H9 (cell line): ENCODE results near the gene PAOX. TPM values are rescaled to one million over a fixed set of nuclear protein-coding genes. Genes with fewer than 3 reads are reported as not detected.

ENCODE experiments used
- DNase-seq: peaks from one replicate; pipeline ENCODE4 v3.0.0-alpha.2; 2017
- H2AFZ ChIP-seq: one replicate; pipeline ENCODE4 v1.6.1; 2013; ENCODE audit warnings: mild to moderate bottlenecking, low read length, control low read depth, moderate library complexity
- H2AK5ac ChIP-seq: 2 replicates; pipeline ENCODE4 v1.6.1; 2013; ENCODE audit warnings: low read length, control low read depth, mixed read lengths; ENCODE audit not compliant: insufficient read length
- H2BK120ac ChIP-seq: one replicate; pipeline ENCODE4 v1.6.1; 2013; ENCODE audit warnings: low read depth, mild to moderate bottlenecking, low read length, control low read depth, inconsistent platforms; ENCODE audit not compliant: poor library complexity, severe bottlenecking
- H2BK12ac ChIP-seq: 2 replicates; pipeline ENCODE4 v1.6.1; 2013; ENCODE audit warnings: low read length, control low read depth, mixed read lengths, low read depth; ENCODE audit not compliant: insufficient read length
- H2BK15ac ChIP-seq: 2 replicates; pipeline ENCODE4 v1.6.1; 2013; ENCODE audit warnings: low read depth, low read length, control low read depth
- H2BK20ac ChIP-seq: one replicate; pipeline ENCODE4 v1.6.1; 2013; ENCODE audit warnings: low read depth, mild to moderate bottlenecking, low read length, control low read depth, inconsistent platforms; ENCODE audit not compliant: poor library complexity, severe bottlenecking
- H2BK5ac ChIP-seq: 2 replicates; pipeline ENCODE4 v1.6.1; 2013; ENCODE audit warnings: low read length, control low read depth, mixed read lengths; ENCODE audit not compliant: insufficient read length
- H3K14ac ChIP-seq: 2 replicates; pipeline ENCODE4 v1.6.1; 2013; ENCODE audit warnings: low read length, control low read depth; ENCODE audit not compliant: insufficient read depth
- H3K18ac ChIP-seq: 2 replicates; pipeline ENCODE4 v1.6.1; 2013; ENCODE audit warnings: low read depth, mild to moderate bottlenecking, mixed read lengths, low read length, control low read depth; ENCODE audit not compliant: insufficient read length
- H3K23ac ChIP-seq: 2 replicates; pipeline ENCODE4 v1.6.1; 2013; ENCODE audit warnings: low read length, control low read depth, mixed read lengths, low read depth; ENCODE audit not compliant: insufficient read length
- H3K23me2 ChIP-seq: 2 replicates; pipeline ENCODE4 v1.6.1; 2013; ENCODE audit warnings: low read depth, mild to moderate bottlenecking, mixed read lengths, low read length, control low read depth; ENCODE audit not compliant: insufficient read length, poor library complexity, severe bottlenecking
- H3K27ac ChIP-seq: 2 replicates; pipeline ENCODE4 v1.5.1; 2013; ENCODE audit warnings: low read length, control low read depth, mixed read lengths, low read depth; ENCODE audit not compliant: insufficient read length
- H3K27me3 ChIP-seq: 2 replicates; pipeline ENCODE4 v1.6.1; 2013; ENCODE audit warnings: low read length, control low read depth, inconsistent platforms; ENCODE audit not compliant: insufficient read depth
- H3K4ac ChIP-seq: 2 replicates; pipeline ENCODE4 v1.6.1; 2013; ENCODE audit warnings: low read depth, mild to moderate bottlenecking, control low read depth, inconsistent platforms, low read length, moderate library complexity
- H3K4me1 ChIP-seq: 2 replicates; pipeline ENCODE4 v1.6.1; 2013; ENCODE audit warnings: low read length, control low read depth, inconsistent platforms; ENCODE audit not compliant: insufficient read depth
- H3K4me2 ChIP-seq: 2 replicates; pipeline ENCODE4 v1.6.1; 2013; ENCODE audit warnings: low read length, control low read depth, mixed read lengths; ENCODE audit not compliant: insufficient read length, insufficient read depth
- H3K56ac ChIP-seq: 2 replicates; pipeline ENCODE4 v1.6.1; 2013; ENCODE audit warnings: low read depth, mild to moderate bottlenecking, mixed read lengths, low read length, control low read depth; ENCODE audit not compliant: insufficient read length
- H3K79me1 ChIP-seq: 2 replicates; pipeline ENCODE4 v1.6.1; 2013; ENCODE audit warnings: low read depth, mild to moderate bottlenecking, moderate library complexity, low read length, control low read depth, inconsistent platforms; ENCODE audit not compliant: insufficient read depth, poor library complexity, severe bottlenecking
- H3K79me2 ChIP-seq: 2 replicates; pipeline ENCODE4 v1.6.1; 2013; ENCODE audit warnings: low read length, control low read depth, inconsistent platforms; ENCODE audit not compliant: insufficient read depth
- H3K9ac ChIP-seq: 2 replicates; pipeline ENCODE4 v1.6.1; 2013; ENCODE audit warnings: low read length, control low read depth, mixed read lengths; ENCODE audit not compliant: insufficient read length; ENCODE audit errors: extremely low read depth
- H3K9me3 ChIP-seq: one replicate; pipeline ENCODE4 v1.6.1; 2013; ENCODE audit warnings: low read depth, low read length, inconsistent platforms; ENCODE audit not compliant: control insufficient read depth
- H3T11ph ChIP-seq: one replicate; pipeline ENCODE4 v1.6.1; 2013; ENCODE audit warnings: mild to moderate bottlenecking, low read length, control low read depth, inconsistent platforms
- H4K20me1 ChIP-seq: one replicate; pipeline ENCODE4 v1.6.1; 2013; ENCODE audit not compliant: control insufficient read depth, insufficient read length, insufficient read depth
- H4K5ac ChIP-seq: 2 replicates; pipeline ENCODE4 v1.6.1; 2013; ENCODE audit warnings: low read depth, mild to moderate bottlenecking, mixed read lengths, low read length, control low read depth; ENCODE audit not compliant: insufficient read length
- H4K8ac ChIP-seq: replicated peaks from 2 replicates; pipeline ENCODE4 v1.6.1; 2013; ENCODE audit warnings: low read length, control low read depth, mixed read lengths, low read depth; ENCODE audit not compliant: insufficient read length
- H4K91ac ChIP-seq: 2 replicates; pipeline ENCODE4 v1.6.1; 2013; ENCODE audit warnings: low read depth, mild to moderate bottlenecking, moderate library complexity, mixed read lengths, low read length, control low read depth; ENCODE audit not compliant: insufficient read length
- H3K27ac Mint-ChIP-seq, 3 experiments: 2 replicates in 2 of 3; 3 replicates in 1 of 3; pipeline ENCODE4 v1.8.0; 2020 to 2021; ENCODE audit warnings: mixed read lengths in 3 of 3, mild to moderate bottlenecking in 1 of 3, moderate library complexity in 1 of 3
- H3K27me3 Mint-ChIP-seq: 2 replicates; pipeline ENCODE4 v1.8.0; 2021; ENCODE audit warnings: low read depth, mild to moderate bottlenecking, moderate library complexity, mixed read lengths
- H3K36me3 Mint-ChIP-seq, 3 experiments: 2 replicates in 2 of 3; 3 replicates in 1 of 3; pipeline ENCODE4 v1.8.0; 2020 to 2021; ENCODE audit warnings: low read depth in 3 of 3, mixed read lengths in 3 of 3; ENCODE audit not compliant: insufficient read depth in 1 of 3
- H3K4me1 Mint-ChIP-seq, 2 experiments: 2 replicates each; pipeline ENCODE4 v1.8.0; 2020; ENCODE audit warnings: mixed read lengths in 2 of 2
- H3K4me3 Mint-ChIP-seq, 2 experiments: 2 replicates in 1 of 2; 3 replicates in 1 of 2; pipeline ENCODE4 v1.8.0; 2020 to 2021; ENCODE audit warnings: mild to moderate bottlenecking in 2 of 2, mixed read lengths in 2 of 2, moderate library complexity in 1 of 2
- H3K9me3 Mint-ChIP-seq, 2 experiments: 2 replicates in 1 of 2; 3 replicates in 1 of 2; pipeline ENCODE4 v1.8.0; 2020; ENCODE audit warnings: mild to moderate bottlenecking in 2 of 2, mixed read lengths in 2 of 2, moderate library complexity in 1 of 2
- WGBS: extraction: QIAGEN DNeasy Blood & Tissue Kit; methylation state at CpG from one replicate; pipeline ENCODE4 v1.1.7; 2013; ENCODE audit warnings: missing lambda C conversion rate, low lambda C conversion rate, mixed read lengths; ENCODE audit not compliant: insufficient read length; ENCODE audit errors: extremely low coverage; 5-methylcytosine and 5-hydroxymethylcytosine counted together
- total RNA-seq: library from RNA; stranded (reverse); gene quantifications from 2 replicates; pipeline ENCODE4 v1.2.1, GENCODE V29; 2021
- TF ChIP-seq, protein P1 (sequence below): fragments of 200-600 bp; sonication (generic); conservative IDR thresholded peaks from 3 replicates; pipeline ENCODE4 v1.8.0; 2021; ENCODE audit warnings: antibody characterized with exemption, mild to moderate bottlenecking

The PAOX gene
- total RNA-seq, 1 experiment from 2014 or later = 5.6 TPM

- no peak overlapping the region for H3K18ac ChIP-seq
- H3K27ac Mint-ChIP-seq = no peak overlapping the region
- H3T11ph ChIP-seq = no peak overlapping the region
- H2BK5ac ChIP-seq = no peak overlapping the region
- H3K27me3 Mint-ChIP-seq = no peaks in the 10 kb centered on the region
- H2AK5ac ChIP-seq = no peak overlapping the region
- H3K4ac ChIP-seq = no peak overlapping the region
- no peak overlapping the region for H4K91ac ChIP-seq
- no peak overlapping the region for H2BK120ac ChIP-seq
- H2BK15ac ChIP-seq = no peak overlapping the region
- no peak overlapping the region for H2AFZ ChIP-seq
- H3K9me3 ChIP-seq = no peaks in the 10 kb centered on the region
- no peak overlapping the region for H3K9ac ChIP-seq
- no peak overlapping the region for H3K56ac ChIP-seq
- no peaks in the 10 kb centered on the region for H4K20me1 ChIP-seq
- H3K23ac ChIP-seq = no peak overlapping the region
- no peaks in the 10 kb centered on the region for H3K4me1 ChIP-seq
- H2BK12ac ChIP-seq = no peak overlapping the region
- no peaks in the 10 kb centered on the region for H3K4me1 Mint-ChIP-seq
- H2BK20ac ChIP-seq = no peak overlapping the region
- H3K27me3 ChIP-seq = no peaks in the 10 kb centered on the region
- no peak overlapping the region for H4K8ac ChIP-seq
- no peak overlapping the region for H3K27ac ChIP-seq
- peaks cover 73 to 95% (median 86%) of the 10 kb centered on the region in 3 experiments for H3K36me3 Mint-ChIP-seq
- TF ChIP-seq, protein P1, sequence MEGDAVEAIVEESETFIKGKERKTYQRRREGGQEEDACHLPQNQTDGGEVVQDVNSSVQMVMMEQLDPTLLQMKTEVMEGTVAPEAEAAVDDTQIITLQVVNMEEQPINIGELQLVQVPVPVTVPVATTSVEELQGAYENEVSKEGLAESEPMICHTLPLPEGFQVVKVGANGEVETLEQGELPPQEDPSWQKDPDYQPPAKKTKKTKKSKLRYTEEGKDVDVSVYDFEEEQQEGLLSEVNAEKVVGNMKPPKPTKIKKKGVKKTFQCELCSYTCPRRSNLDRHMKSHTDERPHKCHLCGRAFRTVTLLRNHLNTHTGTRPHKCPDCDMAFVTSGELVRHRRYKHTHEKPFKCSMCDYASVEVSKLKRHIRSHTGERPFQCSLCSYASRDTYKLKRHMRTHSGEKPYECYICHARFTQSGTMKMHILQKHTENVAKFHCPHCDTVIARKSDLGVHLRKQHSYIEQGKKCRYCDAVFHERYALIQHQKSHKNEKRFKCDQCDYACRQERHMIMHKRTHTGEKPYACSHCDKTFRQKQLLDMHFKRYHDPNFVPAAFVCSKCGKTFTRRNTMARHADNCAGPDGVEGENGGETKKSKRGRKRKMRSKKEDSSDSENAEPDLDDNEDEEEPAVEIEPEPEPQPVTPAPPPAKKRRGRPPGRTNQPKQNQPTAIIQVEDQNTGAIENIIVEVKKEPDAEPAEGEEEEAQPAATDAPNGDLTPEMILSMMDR = no peak
- H3K4me2 ChIP-seq = no peak overlapping the region
- H3K4me3 Mint-ChIP-seq = no peak overlapping the region
- H3K14ac ChIP-seq = no peak overlapping the region
- WGBS = no CpG with 5 or more reads among the region's 8 CpGs
- H3K79me2 ChIP-seq = peaks cover 3% of the 10 kb centered on the region; the same call in 1 of the 2 replicates
- peaks cover 8 to 14% of the 10 kb centered on the region in 2 experiments; a peak in 4 of 5 replicates for H3K9me3 Mint-ChIP-seq
- no peaks in the 10 kb centered on the region for H3K23me2 ChIP-seq
- no peak for DNase-seq
- peaks cover 2% of the 10 kb centered on the region for H3K79me1 ChIP-seq
- no peak overlapping the region for H4K5ac ChIP-seq
These were observed 26.9 kb downstream of the PAOX start for GRCh38 chr10:133405844-133406527.
